ENCODE data around the gene PYGB.
"Not testable (repeated sequence)": the region's sequence is repeated elsewhere in the genome, so short reads cannot be mapped to it uniquely, and the experiment has no call there.

The PYGB gene

GRCh38 chr20:25258828-25259227, 10.9 kb downstream of the PYGB start:
- Histone ChIP-seq H3K79me2 (ENCODE audit: insufficient read depth, low read depth) (peaks cover 22% of the 10 kb centered on the region; the same call in 1 of the 2 replicates), H3K4me1 (ENCODE audit: low read depth, poor library complexity, severe bottlenecking) (peaks cover 17% of the 10 kb centered on the region), H3K9ac (no peak overlapping the region), H3K36me3 (ENCODE audit: insufficient read depth) (no peaks in the 10 kb centered on the region), H4K20me1 (ENCODE audit: insufficient read depth) (no peaks in the 10 kb centered on the region), H3K4me2 (no peak overlapping the region), H3K27ac (no peak overlapping the region), H2AFZ (ENCODE audit: low read depth) (no peak overlapping the region), H3K4me3 (IDR thresholded peaks at IDR 0.05; ENCODE audit: insufficient read depth, low read depth, low read length) (no peak overlapping the region), H3K27me3 (ENCODE audit: insufficient read depth, low read depth) (no peaks in the 10 kb centered on the region)
- TF ChIP-seq CTCF (conservative IDR thresholded peaks at IDR 0.05; ENCODE audit: low read depth, low read length) = no peak

- no peak for TF ChIP-seq CTCF (conservative IDR thresholded peaks at IDR 0.05; ENCODE audit: low read depth, low read length)
- H3K4me1 ChIP-seq (ENCODE audit: low read depth, poor library complexity, severe bottlenecking) = peaks cover 17% of the 10 kb centered on the region
- H2AFZ ChIP-seq (ENCODE audit: low read depth) = no peak overlapping the region
- H3K4me3 ChIP-seq (IDR thresholded peaks at IDR 0.05; ENCODE audit: insufficient read depth, low read depth, low read length) = no peak overlapping the region
- no peaks in the 10 kb centered on the region for H3K27me3 ChIP-seq (ENCODE audit: insufficient read depth, low read depth)
- no peak overlapping the region for H3K27ac ChIP-seq
- no peaks in the 10 kb centered on the region for H4K20me1 ChIP-seq (ENCODE audit: insufficient read depth)
- no peak overlapping the region for H3K4me2 ChIP-seq
- H3K9ac ChIP-seq = no peak overlapping the region
- peaks cover 19% of the 10 kb centered on the region; the same call in 1 of the 2 replicates for H3K79me2 ChIP-seq (ENCODE audit: insufficient read depth, low read depth)
- no peaks in the 10 kb centered on the region for H3K36me3 ChIP-seq (ENCODE audit: insufficient read depth)
Measured at GRCh38 chr20:25259358-25259757, 11.5 kb downstream of the PYGB start.

GRCh38 chr20:25259788-25260254, 11.9 kb downstream of the PYGB start:
- Histone ChIP-seq H3K27me3 (ENCODE audit: insufficient read depth, low read depth) (no peaks in the 10 kb centered on the region), H3K79me2 (ENCODE audit: insufficient read depth, low read depth) (peaks cover 14% of the 10 kb centered on the region; the same call in 1 of the 2 replicates), H4K20me1 (ENCODE audit: insufficient read depth) (no peaks in the 10 kb centered on the region), H3K4me3 (IDR thresholded peaks at IDR 0.05; ENCODE audit: insufficient read depth, low read depth, low read length) (no peak overlapping the region), H3K4me2 (no peak overlapping the region), H2AFZ (ENCODE audit: low read depth) (no peak overlapping the region), H3K9ac (no peak overlapping the region), H3K4me1 (ENCODE audit: low read depth, poor library complexity, severe bottlenecking) (peaks cover 17% of the 10 kb centered on the region), H3K27ac (no peak overlapping the region), H3K36me3 (ENCODE audit: insufficient read depth) (no peaks in the 10 kb centered on the region)
- no peak for TF ChIP-seq CTCF (conservative IDR thresholded peaks at IDR 0.05; ENCODE audit: low read depth, low read length)

- not testable (repeated sequence) for H3K4me2 ChIP-seq; H2AFZ ChIP-seq (ENCODE audit: low read depth); H3K36me3 ChIP-seq (ENCODE audit: insufficient read depth); H4K20me1 ChIP-seq (ENCODE audit: insufficient read depth); H3K9ac ChIP-seq; H3K4me3 ChIP-seq (IDR thresholded peaks at IDR 0.05; ENCODE audit: insufficient read depth, low read depth, low read length); H3K27me3 ChIP-seq (ENCODE audit: insufficient read depth, low read depth); H3K79me2 ChIP-seq (ENCODE audit: insufficient read depth, low read depth); H3K27ac ChIP-seq
- H3K4me1 ChIP-seq (ENCODE audit: low read depth, poor library complexity, severe bottlenecking) = peaks cover 15% of the 10 kb centered on the region
Measured at GRCh38 chr20:25260770-25261437, 13.0 kb downstream of the PYGB start.

All from KMS-11 (cell line).